ENCODE results near the gene CYP17A1. TPM values are rescaled to one million over a fixed set of nuclear protein-coding genes. Genes with fewer than 3 reads are reported as not detected.
A peak's percentile ranks its signal among the peaks of the same experiment; 100 is the strongest.

Gene CYP17A1
- total RNA-seq, 3 donors from 2014 or later, result 0.96 TPM; not detected in 2

GRCh38 chr10:102799691-102800471 lies 37.3 kb downstream of the CYP17A1 start:
- TF ChIP-seq CTCF (IDR thresholded peaks at IDR 0.05), result no peak
- Histone ChIP-seq H3K9me3 (no peaks in the 10 kb centered on the region), H3K4me3 (no peak overlapping the region), H3K4me1 (ENCODE audit: low read depth) (peaks cover 21% of the 10 kb centered on the region), H3K36me3 (ENCODE audit: low read depth) (no peaks in the 10 kb centered on the region)
- DNase-seq (no peak), ATAC-seq (no peak)
- intact Hi-C loops (cut with DNase I, micrococcal nuclease), result no loop called here

- H3K4me3 ChIP-seq, result no peak overlapping the region
- ATAC-seq (peak; percentile 97), DNase-seq (peak; percentile 74 to 85 (median 81))
- H3K36me3 ChIP-seq (ENCODE audit: low read depth), result no peaks in the 10 kb centered on the region
- intact Hi-C loops (cut with DNase I, micrococcal nuclease), result no loop called here
- peaks cover 20% of the 10 kb centered on the region for H3K4me1 ChIP-seq (ENCODE audit: low read depth)
- TF ChIP-seq CTCF (IDR thresholded peaks at IDR 0.05), result no peak
- no peaks in the 10 kb centered on the region for H3K9me3 ChIP-seq
These were observed 40.6 kb downstream of the CYP17A1 start for GRCh38 chr10:102796407-102797176.

GRCh38 chr10:102795453-102796406 lies 41.5 kb downstream of the CYP17A1 start:
- no peak overlapping the region for H3K4me3 ChIP-seq
- peaks cover 12% of the 10 kb centered on the region for H3K4me1 ChIP-seq (ENCODE audit: low read depth)
- no peaks in the 10 kb centered on the region for H3K36me3 ChIP-seq (ENCODE audit: low read depth)
- H3K9me3 ChIP-seq, result no peaks in the 10 kb centered on the region
- intact Hi-C loops (cut with DNase I, micrococcal nuclease), result no loop called here
- TF ChIP-seq CTCF (IDR thresholded peaks at IDR 0.05), result no peak
- peak; percentile 5 for ATAC-seq
- DNase-seq, result no peak

- DNase-seq (no peak), ATAC-seq (no peak)
- no peaks in the 10 kb centered on the region for H3K36me3 ChIP-seq (ENCODE audit: low read depth)
- TF ChIP-seq CTCF (IDR thresholded peaks at IDR 0.05), result no peak
- H3K4me3 ChIP-seq, result no peak overlapping the region
- intact Hi-C loops (cut with DNase I, micrococcal nuclease), result no loop called here
- H3K9me3 ChIP-seq, result no peaks in the 10 kb centered on the region
- H3K4me1 ChIP-seq (ENCODE audit: low read depth), result peaks cover 11% of the 10 kb centered on the region
These were observed 45.3 kb downstream of the CYP17A1 start for GRCh38 chr10:102791754-102792395.

GRCh38 chr10:102785818-102786217 lies 51.4 kb downstream of the CYP17A1 start:
- H3K36me3 ChIP-seq (ENCODE audit: low read depth), result no peaks in the 10 kb centered on the region
- H3K4me1 ChIP-seq (ENCODE audit: low read depth), result peaks cover 5% of the 10 kb centered on the region
- ATAC-seq, result peak; percentile 7
- DNase-seq, result no peak
- H3K9me3 ChIP-seq, result no peaks in the 10 kb centered on the region
- H3K4me3 ChIP-seq, result no peak overlapping the region
- TF ChIP-seq CTCF (IDR thresholded peaks at IDR 0.05), result no peak
- intact Hi-C loops (cut with DNase I, micrococcal nuclease), result no loop called here

Measured in mucosa of descending colon (tissue), 3 donors.